ENCODE data around the gene RNASEL. TPM values are rescaled to one million over a fixed set of nuclear protein-coding genes. Genes with fewer than 3 reads are reported as not detected.

RNASEL gene
- total and polyA plus RNA-seq, 9 of the 15 experiments (the other 6 are each of a cell fraction or from before 2014, with no cell fraction given), result 4.3 to 11.1 (median 7.2) TPM

GRCh38 chr1:182588500-182589396 lies at the start of gene RNASEL (continued):
- TF ChIP-seq ZNF280B (CRISPR knock-in tag; IDR thresholded peaks at IDR 0.05), result no peak
- TF ChIP-seq KAT7 (CRISPR knock-in tag; IDR thresholded peaks at IDR 0.05; ENCODE audit: borderline replicate concordance), result no peak
- TF ChIP-seq ZNF217 (CRISPR knock-in tag; IDR thresholded peaks at IDR 0.05), result no peak
- TF ChIP-seq KDM2B (CRISPR knock-in tag; IDR thresholded peaks at IDR 0.05), result no peak
- no peak for TF ChIP-seq NFIC (IDR thresholded peaks at IDR 0.05)
- TF ChIP-seq XRCC5 (IDR thresholded peaks at IDR 0.05; ENCODE audit: low read depth, low read length), result no peak
- TF ChIP-seq RUNX1 (IDR thresholded peaks at IDR 0.05; ENCODE audit: low read depth), result no peak
- TF ChIP-seq MITF (IDR thresholded peaks at IDR 0.05), result no peak
- TF ChIP-seq HEY1 (CRISPR knock-in tag; IDR thresholded peaks at IDR 0.05; ENCODE audit: borderline replicate concordance), result no peak
- TF ChIP-seq TRIM28 (IDR thresholded peaks at IDR 0.05), result no peak
- no peak for TF ChIP-seq SNAPC5 (CRISPR knock-in tag; IDR thresholded peaks at IDR 0.05)
- no peak for TF ChIP-seq THAP7 (CRISPR knock-in tag; IDR thresholded peaks at IDR 0.05)
- peak; percentile 31 for TF ChIP-seq EP300 (IDR thresholded peaks at IDR 0.05; ENCODE audit: low read length)
- TF ChIP-seq ESRRA (IDR thresholded peaks at IDR 0.05; ENCODE audit: borderline replicate concordance, low read depth), result no peak
- TF ChIP-seq ZNF311 (CRISPR knock-in tag; IDR thresholded peaks at IDR 0.05), result no peak
- no peak for TF ChIP-seq CTCF (IDR thresholded peaks at IDR 0.05 in 2 of 3, conservative IDR thresholded peaks at IDR 0.05 in 1 of 3; ENCODE audit: insufficient read depth in 2 of 3, low read depth in 1 of 3, low read length in 3 of 3)
- no peak for TF ChIP-seq HES1 (IDR thresholded peaks at IDR 0.05; ENCODE audit: low read depth)
- TF ChIP-seq MECOM (CRISPR knock-in tag; IDR thresholded peaks at IDR 0.05), result no peak
- no peak for TF ChIP-seq KLF10 (CRISPR knock-in tag; IDR thresholded peaks at IDR 0.05)
- no peak for TF ChIP-seq RFX1 (IDR thresholded peaks at IDR 0.05)
- no peak for TF ChIP-seq ZNF165 (CRISPR knock-in tag; IDR thresholded peaks at IDR 0.05; ENCODE audit: borderline replicate concordance)
- peak; percentile 82; the same call in 1 of the 2 replicates for TF ChIP-seq MTA1 (IDR thresholded peaks at IDR 0.05; ENCODE audit: borderline replicate concordance)
- TF ChIP-seq ZNF785 (CRISPR knock-in tag; IDR thresholded peaks at IDR 0.05), result no peak
- no peak for TF ChIP-seq ZNF695 (CRISPR knock-in tag; IDR thresholded peaks at IDR 0.05)
- no peak for TF ChIP-seq ZBED1 (IDR thresholded peaks at IDR 0.05)

Data from K562 (cell line).